ENCODE data around the gene NCOA3.

DNA sequence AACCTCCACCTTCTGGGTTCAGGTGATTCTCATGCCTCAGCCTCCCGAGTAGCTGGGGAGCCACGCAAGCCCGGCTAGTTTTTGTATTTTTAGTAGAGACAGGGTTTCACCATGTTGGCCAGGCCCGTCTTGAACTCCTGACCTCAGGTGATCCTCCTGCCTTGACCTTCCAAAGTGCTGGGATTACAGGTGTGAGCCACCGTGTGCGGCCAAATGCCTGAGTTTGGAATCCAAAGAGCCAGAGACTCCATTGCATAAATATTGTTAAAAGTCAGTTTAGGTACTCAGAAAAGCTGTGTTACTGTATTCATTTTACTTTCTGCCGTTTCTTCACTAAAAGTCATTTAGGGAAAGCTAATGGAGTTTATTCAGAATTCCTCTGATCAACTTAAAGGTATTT lies 146.3 kb downstream of the NCOA3 start:
- TF ChIP-seq, protein P1, sequence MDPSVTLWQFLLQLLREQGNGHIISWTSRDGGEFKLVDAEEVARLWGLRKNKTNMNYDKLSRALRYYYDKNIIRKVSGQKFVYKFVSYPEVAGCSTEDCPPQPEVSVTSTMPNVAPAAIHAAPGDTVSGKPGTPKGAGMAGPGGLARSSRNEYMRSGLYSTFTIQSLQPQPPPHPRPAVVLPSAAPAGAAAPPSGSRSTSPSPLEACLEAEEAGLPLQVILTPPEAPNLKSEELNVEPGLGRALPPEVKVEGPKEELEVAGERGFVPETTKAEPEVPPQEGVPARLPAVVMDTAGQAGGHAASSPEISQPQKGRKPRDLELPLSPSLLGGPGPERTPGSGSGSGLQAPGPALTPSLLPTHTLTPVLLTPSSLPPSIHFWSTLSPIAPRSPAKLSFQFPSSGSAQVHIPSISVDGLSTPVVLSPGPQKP (IDR thresholded peaks at IDR 0.05; ENCODE audit: low read depth, low read length): no peak
- TF ChIP-seq RAD21 (IDR thresholded peaks at IDR 0.05; ENCODE audit: insufficient read depth, low read depth, low read length) (no peak), MTA3 (IDR thresholded peaks at IDR 0.05; ENCODE audit: borderline replicate concordance, low read length) (no peak), HDAC6 (IDR thresholded peaks at IDR 0.05; ENCODE audit: unreplicated experiment) (no peak), CHD2 (IDR thresholded peaks at IDR 0.05; ENCODE audit: borderline replicate concordance, low read depth, low read length) (no peak), SP1 (IDR thresholded peaks at IDR 0.05; ENCODE audit: low read depth, low read length) (no peak), ESRRA (IDR thresholded peaks at IDR 0.05; ENCODE audit: low read length) (no peak), NFYB (IDR thresholded peaks at IDR 0.05; ENCODE audit: insufficient read depth, low read depth, low read length) (no peak), KDM1A (IDR thresholded peaks at IDR 0.05; ENCODE audit: borderline replicate concordance) (no peak)
- TF ChIP-seq, protein P2, sequence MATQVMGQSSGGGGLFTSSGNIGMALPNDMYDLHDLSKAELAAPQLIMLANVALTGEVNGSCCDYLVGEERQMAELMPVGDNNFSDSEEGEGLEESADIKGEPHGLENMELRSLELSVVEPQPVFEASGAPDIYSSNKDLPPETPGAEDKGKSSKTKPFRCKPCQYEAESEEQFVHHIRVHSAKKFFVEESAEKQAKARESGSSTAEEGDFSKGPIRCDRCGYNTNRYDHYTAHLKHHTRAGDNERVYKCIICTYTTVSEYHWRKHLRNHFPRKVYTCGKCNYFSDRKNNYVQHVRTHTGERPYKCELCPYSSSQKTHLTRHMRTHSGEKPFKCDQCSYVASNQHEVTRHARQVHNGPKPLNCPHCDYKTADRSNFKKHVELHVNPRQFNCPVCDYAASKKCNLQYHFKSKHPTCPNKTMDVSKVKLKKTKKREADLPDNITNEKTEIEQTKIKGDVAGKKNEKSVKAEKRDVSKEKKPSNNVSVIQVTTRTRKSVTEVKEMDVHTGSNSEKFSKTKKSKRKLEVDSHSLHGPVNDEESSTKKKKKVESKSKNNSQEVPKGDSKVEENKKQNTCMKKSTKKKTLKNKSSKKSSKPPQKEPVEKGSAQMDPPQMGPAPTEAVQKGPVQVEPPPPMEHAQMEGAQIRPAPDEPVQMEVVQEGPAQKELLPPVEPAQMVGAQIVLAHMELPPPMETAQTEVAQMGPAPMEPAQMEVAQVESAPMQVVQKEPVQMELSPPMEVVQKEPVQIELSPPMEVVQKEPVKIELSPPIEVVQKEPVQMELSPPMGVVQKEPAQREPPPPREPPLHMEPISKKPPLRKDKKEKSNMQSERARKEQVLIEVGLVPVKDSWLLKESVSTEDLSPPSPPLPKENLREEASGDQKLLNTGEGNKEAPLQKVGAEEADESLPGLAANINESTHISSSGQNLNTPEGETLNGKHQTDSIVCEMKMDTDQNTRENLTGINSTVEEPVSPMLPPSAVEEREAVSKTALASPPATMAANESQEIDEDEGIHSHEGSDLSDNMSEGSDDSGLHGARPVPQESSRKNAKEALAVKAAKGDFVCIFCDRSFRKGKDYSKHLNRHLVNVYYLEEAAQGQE (IDR thresholded peaks at IDR 0.05; ENCODE audit: low read depth, low read length): no peak
- TF ChIP-seq, protein P3, sequence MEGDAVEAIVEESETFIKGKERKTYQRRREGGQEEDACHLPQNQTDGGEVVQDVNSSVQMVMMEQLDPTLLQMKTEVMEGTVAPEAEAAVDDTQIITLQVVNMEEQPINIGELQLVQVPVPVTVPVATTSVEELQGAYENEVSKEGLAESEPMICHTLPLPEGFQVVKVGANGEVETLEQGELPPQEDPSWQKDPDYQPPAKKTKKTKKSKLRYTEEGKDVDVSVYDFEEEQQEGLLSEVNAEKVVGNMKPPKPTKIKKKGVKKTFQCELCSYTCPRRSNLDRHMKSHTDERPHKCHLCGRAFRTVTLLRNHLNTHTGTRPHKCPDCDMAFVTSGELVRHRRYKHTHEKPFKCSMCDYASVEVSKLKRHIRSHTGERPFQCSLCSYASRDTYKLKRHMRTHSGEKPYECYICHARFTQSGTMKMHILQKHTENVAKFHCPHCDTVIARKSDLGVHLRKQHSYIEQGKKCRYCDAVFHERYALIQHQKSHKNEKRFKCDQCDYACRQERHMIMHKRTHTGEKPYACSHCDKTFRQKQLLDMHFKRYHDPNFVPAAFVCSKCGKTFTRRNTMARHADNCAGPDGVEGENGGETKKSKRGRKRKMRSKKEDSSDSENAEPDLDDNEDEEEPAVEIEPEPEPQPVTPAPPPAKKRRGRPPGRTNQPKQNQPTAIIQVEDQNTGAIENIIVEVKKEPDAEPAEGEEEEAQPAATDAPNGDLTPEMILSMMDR (IDR thresholded peaks at IDR 0.05 in 2 of 3, conservative IDR thresholded peaks at IDR 0.05 in 1 of 3; ENCODE audit: control insufficient read depth in 2 of 3, extremely low read depth in 1 of 3, insufficient read depth in 1 of 3, low read depth in 3 of 3, low read length in 3 of 3): no peak

All from GM12878 (cell line).